HEK293 (cell line): ENCODE results near the gene PEPD.

Experiments
- BCL11B ChIP-seq: fragments of 450-650 bp; formaldehyde crosslinking; IDR thresholded peaks from 2 replicates; pipeline ENCODE4 v1.5.1; 2016; ENCODE audit warnings: low read depth, missing biosample characterization, missing genetic modification characterization
- GFI1B ChIP-seq: fragments of 450-650 bp; formaldehyde crosslinking; IDR thresholded peaks from 2 replicates; pipeline ENCODE4 v1.5.1; 2016; ENCODE audit warnings: missing biosample characterization, missing genetic modification characterization
- GLI4 ChIP-seq: fragments of 450-650 bp; formaldehyde crosslinking; IDR thresholded peaks from 2 replicates; pipeline ENCODE4 v1.5.1; 2016; ENCODE audit warnings: missing biosample characterization, missing genetic modification characterization
- GLIS2 ChIP-seq: fragments of 450-650 bp; formaldehyde crosslinking; IDR thresholded peaks from 2 replicates; pipeline ENCODE4 v1.5.1; 2016; ENCODE audit warnings: missing biosample characterization, missing genetic modification characterization
- RBAK ChIP-seq: fragments of 450-650 bp; formaldehyde crosslinking; IDR thresholded peaks from 2 replicates; pipeline ENCODE4 v1.5.1; 2016; ENCODE audit warnings: missing biosample characterization, missing genetic modification characterization
- REST ChIP-seq: fragments of 450-650 bp; formaldehyde crosslinking; IDR thresholded peaks from 2 replicates; pipeline ENCODE4 v1.5.1; 2016; ENCODE audit warnings: missing biosample characterization, missing genetic modification characterization
- SP2 ChIP-seq: fragments of 450-650 bp; formaldehyde crosslinking; IDR thresholded peaks from 2 replicates; pipeline ENCODE4 v1.5.1; 2016; ENCODE audit warnings: missing biosample characterization, missing genetic modification characterization
- TSHZ1 ChIP-seq: fragments of 450-650 bp; formaldehyde crosslinking; IDR thresholded peaks from 2 replicates; pipeline ENCODE4 v1.5.1; 2016; ENCODE audit warnings: missing biosample characterization, missing genetic modification characterization, borderline replicate concordance
- YY2 ChIP-seq: fragments of 450-650 bp; formaldehyde crosslinking; IDR thresholded peaks from 2 replicates; pipeline ENCODE4 v1.5.1; 2016; ENCODE audit warnings: missing biosample characterization, missing genetic modification characterization
- ZBTB1 ChIP-seq: fragments of 450-650 bp; formaldehyde crosslinking; IDR thresholded peaks from 2 replicates; pipeline ENCODE4 v1.5.1; 2016; ENCODE audit warnings: missing biosample characterization, missing genetic modification characterization
- ZBTB49 ChIP-seq: fragments of 450-650 bp; formaldehyde crosslinking; IDR thresholded peaks from 2 replicates; pipeline ENCODE4 v1.5.1; 2016; ENCODE audit warnings: missing biosample characterization, missing genetic modification characterization, low read depth
- ZEB2 ChIP-seq: fragments of 450-650 bp; formaldehyde crosslinking; IDR thresholded peaks from 2 replicates; pipeline ENCODE4 v1.5.1; 2016; ENCODE audit warnings: missing biosample characterization, missing genetic modification characterization
- ZNF121 ChIP-seq: fragments of 450-650 bp; formaldehyde crosslinking; IDR thresholded peaks from 2 replicates; pipeline ENCODE4 v1.5.1; 2016; ENCODE audit warnings: missing biosample characterization, missing genetic modification characterization
- ZNF223 ChIP-seq: fragments of 450-650 bp; formaldehyde crosslinking; IDR thresholded peaks from 2 replicates; pipeline ENCODE4 v1.5.1; 2016; ENCODE audit warnings: missing biosample characterization, missing genetic modification characterization
- ZNF280D ChIP-seq: fragments of 450-650 bp; formaldehyde crosslinking; IDR thresholded peaks from 2 replicates; pipeline ENCODE4 v1.5.1; 2016; ENCODE audit warnings: missing biosample characterization, missing genetic modification characterization
- ZNF335 ChIP-seq: fragments of 450-650 bp; formaldehyde crosslinking; conservative IDR thresholded peaks from 2 replicates; pipeline ENCODE4 v1.5.1; 2016; ENCODE audit warnings: missing biosample characterization, missing genetic modification characterization
- ZNF423 ChIP-seq: fragments of 450-650 bp; formaldehyde crosslinking; IDR thresholded peaks from 2 replicates; pipeline ENCODE4 v1.5.1; 2016; ENCODE audit warnings: missing biosample characterization, missing genetic modification characterization
- ZNF426 ChIP-seq: fragments of 450-650 bp; formaldehyde crosslinking; IDR thresholded peaks from 2 replicates; pipeline ENCODE4 v1.5.1; 2017; ENCODE audit warnings: missing biosample characterization, missing genetic modification characterization, mild to moderate bottlenecking, inconsistent platforms, moderate library complexity
- ZNF549 ChIP-seq: fragments of 450-650 bp; IDR thresholded peaks from 2 replicates; pipeline ENCODE4 v1.5.1; 2018; ENCODE audit warnings: missing biosample characterization, missing genetic modification characterization, mild to moderate bottlenecking, inconsistent platforms, moderate library complexity
- ZNF585B ChIP-seq: fragments of 450-650 bp; formaldehyde crosslinking; IDR thresholded peaks from 2 replicates; pipeline ENCODE4 v1.5.1; 2016; ENCODE audit warnings: missing biosample characterization, missing genetic modification characterization
- ZNF670 ChIP-seq: fragments of 450-650 bp; formaldehyde crosslinking; IDR thresholded peaks from 2 replicates; pipeline ENCODE4 v1.5.1; 2016; ENCODE audit warnings: missing biosample characterization, missing genetic modification characterization, low read depth
- ZNF785 ChIP-seq: fragments of 450-650 bp; formaldehyde crosslinking; IDR thresholded peaks from 2 replicates; pipeline ENCODE4 v1.5.1; 2016; ENCODE audit warnings: missing biosample characterization, missing genetic modification characterization
- ZXDB ChIP-seq: fragments of 450-650 bp; formaldehyde crosslinking; IDR thresholded peaks from 2 replicates; pipeline ENCODE4 v1.5.1; 2016; ENCODE audit warnings: missing biosample characterization, missing genetic modification characterization
- TF ChIP-seq, protein P1 (sequence below): fragments of 450-650 bp; formaldehyde crosslinking; IDR thresholded peaks from 2 replicates; pipeline ENCODE4 v1.5.1; 2016; ENCODE audit warnings: missing biosample characterization, missing genetic modification characterization
- TF ChIP-seq, protein P2 (sequence below): fragments of 450-650 bp; formaldehyde crosslinking; IDR thresholded peaks from 2 replicates; pipeline ENCODE4 v1.5.1; 2016; ENCODE audit warnings: missing biosample characterization, missing genetic modification characterization

The PEPD gene

DNA sequence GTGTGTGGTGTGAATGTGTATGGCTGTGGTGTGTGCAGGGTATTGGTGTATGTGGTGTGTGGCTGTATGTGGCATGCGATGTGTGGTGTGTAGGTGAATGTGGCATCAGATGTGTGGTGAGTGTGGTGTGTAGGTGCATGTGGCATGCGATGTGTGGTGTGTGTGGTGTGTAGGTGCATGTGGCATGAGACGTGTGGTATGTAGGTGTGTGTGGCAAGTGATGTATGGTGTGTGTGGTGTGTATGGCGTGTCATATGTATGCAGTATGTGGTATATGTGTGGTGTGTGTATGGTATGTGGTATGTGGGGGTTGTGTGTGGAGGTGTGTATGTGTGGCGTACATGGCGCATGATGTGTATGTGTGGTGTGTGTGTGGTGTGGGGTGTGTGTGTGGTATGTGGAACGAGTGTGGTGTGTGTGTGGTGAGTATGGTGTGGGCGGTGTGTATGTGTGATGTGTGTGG, 63.4 kb downstream of the PEPD start (continued):
- no peak for TF ChIP-seq ZNF280D (tag by site-specific recombination)
- TF ChIP-seq ZNF335 (tag by site-specific recombination), result no peak
- no peak for TF ChIP-seq ZNF121 (tag by site-specific recombination)
- no peak for TF ChIP-seq ZBTB49 (tag by site-specific recombination)
- TF ChIP-seq, protein P1, sequence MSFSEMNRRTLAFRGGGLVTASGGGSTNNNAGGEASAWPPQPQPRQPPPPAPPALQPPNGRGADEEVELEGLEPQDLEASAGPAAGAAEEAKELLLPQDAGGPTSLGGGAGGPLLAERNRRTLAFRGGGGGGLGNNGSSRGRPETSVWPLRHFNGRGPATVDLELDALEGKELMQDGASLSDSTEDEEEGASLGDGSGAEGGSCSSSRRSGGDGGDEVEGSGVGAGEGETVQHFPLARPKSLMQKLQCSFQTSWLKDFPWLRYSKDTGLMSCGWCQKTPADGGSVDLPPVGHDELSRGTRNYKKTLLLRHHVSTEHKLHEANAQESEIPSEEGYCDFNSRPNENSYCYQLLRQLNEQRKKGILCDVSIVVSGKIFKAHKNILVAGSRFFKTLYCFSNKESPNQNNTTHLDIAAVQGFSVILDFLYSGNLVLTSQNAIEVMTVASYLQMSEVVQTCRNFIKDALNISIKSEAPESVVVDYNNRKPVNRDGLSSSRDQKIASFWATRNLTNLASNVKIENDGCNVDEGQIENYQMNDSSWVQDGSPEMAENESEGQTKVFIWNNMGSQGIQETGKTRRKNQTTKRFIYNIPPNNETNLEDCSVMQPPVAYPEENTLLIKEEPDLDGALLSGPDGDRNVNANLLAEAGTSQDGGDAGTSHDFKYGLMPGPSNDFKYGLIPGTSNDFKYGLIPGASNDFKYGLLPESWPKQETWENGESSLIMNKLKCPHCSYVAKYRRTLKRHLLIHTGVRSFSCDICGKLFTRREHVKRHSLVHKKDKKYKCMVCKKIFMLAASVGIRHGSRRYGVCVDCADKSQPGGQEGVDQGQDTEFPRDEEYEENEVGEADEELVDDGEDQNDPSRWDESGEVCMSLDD, result no peak
- TF ChIP-seq ZNF423 (tag by site-specific recombination), result no peak
- no peak for TF ChIP-seq GFI1B (tag by site-specific recombination)
- no peak for TF ChIP-seq RBAK (tag by site-specific recombination)
- no peak for TF ChIP-seq ZBTB1 (tag by site-specific recombination)
- TF ChIP-seq, protein P2, sequence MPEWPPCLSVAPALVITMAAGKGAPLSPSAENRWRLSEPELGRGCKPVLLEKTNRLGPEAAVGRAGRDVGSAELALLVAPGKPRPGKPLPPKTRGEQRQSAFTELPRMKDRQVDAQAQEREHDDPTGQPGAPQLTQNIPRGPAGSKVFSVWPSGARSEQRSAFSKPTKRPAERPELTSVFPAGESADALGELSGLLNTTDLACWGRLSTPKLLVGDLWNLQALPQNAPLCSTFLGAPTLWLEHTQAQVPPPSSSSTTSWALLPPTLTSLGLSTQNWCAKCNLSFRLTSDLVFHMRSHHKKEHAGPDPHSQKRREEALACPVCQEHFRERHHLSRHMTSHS (tag by site-specific recombination), result peak; percentile 78; the same call in 1 of the 2 replicates
- no peak; the same call in 1 of the 2 replicates for TF ChIP-seq GLI4
- no peak for TF ChIP-seq REST (tag by site-specific recombination)
- 0 out of 2 replicates have a peak, but pooled peaks have one; percentile 89 for TF ChIP-seq ZNF670 (tag by site-specific recombination)
- no peak for TF ChIP-seq ZEB2 (tag by site-specific recombination)
- no peak for TF ChIP-seq ZNF585B
- no peak for TF ChIP-seq TSHZ1 (tag by site-specific recombination)
- no peak for TF ChIP-seq GLIS2 (tag by site-specific recombination)
- TF ChIP-seq ZNF549 (tag by site-specific recombination), result no peak
- no peak for TF ChIP-seq BCL11B (tag by site-specific recombination)
- TF ChIP-seq ZNF785 (tag by site-specific recombination), result peak; percentile 93
- no peak for TF ChIP-seq ZXDB (tag by site-specific recombination)
- no peak for TF ChIP-seq ZNF426 (tag by site-specific recombination)
- no peak for TF ChIP-seq ZNF223
- 0 out of 2 replicates have a peak, but pooled peaks have one; percentile 2 for TF ChIP-seq SP2 (tag by site-specific recombination)
- peak; percentile 39; the same call in 1 of the 2 replicates for TF ChIP-seq YY2 (tag by site-specific recombination)
